SK-N-SH treated with all-trans-retinoic acid at 6 μM for 48 hours (cell line): ENCODE results near the gene C15orf62.

Experiments
- ATAC-seq: fragments of 200-7000 bp; cut with Tn5 transposase; 3 replicates; pipeline ENCODE4 v1.9.1; 2020; ENCODE audit warnings: mild to moderate bottlenecking, moderate library complexity
- ARNTL ChIP-seq: fragments of 450-650 bp; formaldehyde crosslinking; IDR thresholded peaks from 2 replicates; pipeline ENCODE4 v1.5.0; 2020; ENCODE audit warnings: low read depth, mild to moderate bottlenecking, moderate library complexity, borderline replicate concordance
- CREB5 ChIP-seq: fragments of 250-450 bp; sonication (Bioruptor Pico); IDR thresholded peaks from 2 replicates; pipeline ENCODE4 v1.5.1; 2020; ENCODE audit warnings: low read depth, mild to moderate bottlenecking, moderate library complexity
- CSDC2 ChIP-seq: fragments of 250-450 bp; sonication (Bioruptor Pico); IDR thresholded peaks from 2 replicates; pipeline ENCODE4 v1.5.0; 2020; ENCODE audit warnings: mild to moderate bottlenecking, moderate library complexity
- CSRNP3 ChIP-seq: fragments of 250-450 bp; sonication (Bioruptor Pico); IDR thresholded peaks from 2 replicates; pipeline ENCODE4 v1.5.1; 2021; ENCODE audit warnings: mild to moderate bottlenecking, moderate library complexity
- GLIS3 ChIP-seq: fragments of 250-450 bp; sonication (Bioruptor Pico); IDR thresholded peaks from 2 replicates; pipeline ENCODE4 v1.5.0; 2020; ENCODE audit warnings: mild to moderate bottlenecking, moderate library complexity
- ISL1 ChIP-seq: fragments of 250-450 bp; sonication (Bioruptor Pico); IDR thresholded peaks from 2 replicates; pipeline ENCODE4 v2.1.2; 2022; ENCODE audit warnings: mild to moderate bottlenecking, moderate library complexity
- OSR1 ChIP-seq: fragments of 250-450 bp; sonication (Bioruptor Pico); IDR thresholded peaks from 2 replicates; pipeline ENCODE4 v1.8.0; 2022; ENCODE audit warnings: moderate library complexity, mild to moderate bottlenecking, inconsistent platforms
- PATZ1 ChIP-seq: fragments of 250-450 bp; sonication (Bioruptor Pico); IDR thresholded peaks from 2 replicates; pipeline ENCODE4 v1.8.0; 2020; ENCODE audit warnings: mild to moderate bottlenecking, moderate library complexity, borderline replicate concordance
- POU6F1 ChIP-seq: fragments of 250-450 bp; sonication (Bioruptor Pico); IDR thresholded peaks from 2 replicates; pipeline ENCODE4 v1.8.0; 2021; ENCODE audit warnings: low read depth, mild to moderate bottlenecking, moderate library complexity, borderline replicate concordance
- PPARA ChIP-seq: fragments of 250-450 bp; sonication (Bioruptor Pico); IDR thresholded peaks from 2 replicates; pipeline ENCODE4 v1.5.0; 2020; ENCODE audit warnings: mild to moderate bottlenecking, borderline replicate concordance
- RARB ChIP-seq: fragments of 250-450 bp; sonication (Bioruptor Pico); IDR thresholded peaks from 2 replicates; pipeline ENCODE4 v1.8.0; 2021; ENCODE audit warnings: mild to moderate bottlenecking, moderate library complexity
- SNAI2 ChIP-seq: fragments of 250-450 bp; sonication (Bioruptor Pico); IDR thresholded peaks from 2 replicates; pipeline ENCODE4 v1.5.0; 2020; ENCODE audit warnings: mild to moderate bottlenecking, moderate library complexity
- TCF4 ChIP-seq: fragments of 250-450 bp; sonication (Bioruptor Pico); IDR thresholded peaks from 2 replicates; pipeline ENCODE4 v1.8.0; 2021; ENCODE audit warnings: mild to moderate bottlenecking, moderate library complexity, borderline replicate concordance
- TOX ChIP-seq: fragments of 250-450 bp; sonication (Bioruptor Pico); IDR thresholded peaks from 2 replicates; pipeline ENCODE4 v1.8.0; 2021; ENCODE audit warnings: mild to moderate bottlenecking, moderate library complexity, borderline replicate concordance
- TSHZ2 ChIP-seq: fragments of 250-450 bp; sonication (Bioruptor Pico); IDR thresholded peaks from 2 replicates; pipeline ENCODE4 v1.5.0; 2020; ENCODE audit warnings: mild to moderate bottlenecking, moderate library complexity
- ZC3H10 ChIP-seq: fragments of 250-450 bp; sonication (Bioruptor Pico); IDR thresholded peaks from 2 replicates; pipeline ENCODE4 v1.5.1; 2021; ENCODE audit warnings: mild to moderate bottlenecking, moderate library complexity
- ZFP3 ChIP-seq: fragments of 250-450 bp; sonication (Bioruptor Pico); IDR thresholded peaks from 2 replicates; pipeline ENCODE4 v1.5.0; 2020; ENCODE audit warnings: mild to moderate bottlenecking, moderate library complexity
- ZFP30 ChIP-seq: fragments of 450-650 bp; formaldehyde crosslinking; IDR thresholded peaks from 2 replicates; pipeline ENCODE4 v1.5.0; 2022; ENCODE audit warnings: mild to moderate bottlenecking, moderate library complexity
- ZNF565 ChIP-seq: fragments of 450-650 bp; formaldehyde crosslinking; conservative IDR thresholded peaks from 2 replicates; pipeline ENCODE4 v1.5.0; 2020; ENCODE audit warnings: low read depth, mild to moderate bottlenecking, moderate library complexity
- ZNF70 ChIP-seq: fragments of 450-650 bp; formaldehyde crosslinking; IDR thresholded peaks from 2 replicates; pipeline ENCODE4 v1.5.0; 2020; ENCODE audit warnings: mild to moderate bottlenecking, moderate library complexity
- ZNF8 ChIP-seq: fragments of 450-650 bp; formaldehyde crosslinking; IDR thresholded peaks from 2 replicates; pipeline ENCODE4 v1.5.0; 2020; ENCODE audit warnings: mild to moderate bottlenecking, moderate library complexity

The C15orf62 gene

GRCh38 chr15:40796041-40796440 lies 26.3 kb downstream of the C15orf62 start:
- ATAC-seq, result no peak
- TF ChIP-seq TSHZ2 (CRISPR knock-in tag) (no peak), CSDC2 (no peak), PPARA (CRISPR knock-in tag) (no peak), ZNF70 (CRISPR knock-in tag) (no peak), ZFP30 (CRISPR knock-in tag) (no peak)

GRCh38 chr15:40796512-40796911 lies 26.7 kb downstream of the C15orf62 start:
- no peak for ATAC-seq
- no peak for TF ChIP-seq OSR1 (CRISPR knock-in tag)
- TF ChIP-seq CSDC2, result no peak
- TF ChIP-seq SNAI2 (CRISPR knock-in tag), result no peak
- no peak for TF ChIP-seq RARB (CRISPR knock-in tag)
- no peak for TF ChIP-seq CREB5 (CRISPR knock-in tag)
- no peak for TF ChIP-seq PPARA (CRISPR knock-in tag)

- TF ChIP-seq PATZ1 (no peak), GLIS3 (no peak), ZFP3 (CRISPR knock-in tag) (no peak), ZNF565 (no peak), PPARA (CRISPR knock-in tag) (no peak), ZNF8 (no peak), TOX (no peak), CSRNP3 (CRISPR knock-in tag) (no peak), POU6F1 (CRISPR knock-in tag) (no peak), TSHZ2 (CRISPR knock-in tag) (no peak), ISL1 (CRISPR knock-in tag) (no peak), ARNTL (no peak), TCF4 (CRISPR knock-in tag) (no peak), SNAI2 (CRISPR knock-in tag) (no peak), CSDC2 (no peak), ZC3H10 (CRISPR knock-in tag) (no peak)
- no peak for ATAC-seq
Observed at GRCh38 chr15:40799523-40799922, 29.7 kb downstream of the C15orf62 start.
